ENCODE results near the gene GTF2F2.
"Not testable (repeated sequence)": the region's sequence is repeated elsewhere in the genome, so short reads cannot be mapped to it uniquely, and the experiment has no call there.

GTF2F2 gene

DNA sequence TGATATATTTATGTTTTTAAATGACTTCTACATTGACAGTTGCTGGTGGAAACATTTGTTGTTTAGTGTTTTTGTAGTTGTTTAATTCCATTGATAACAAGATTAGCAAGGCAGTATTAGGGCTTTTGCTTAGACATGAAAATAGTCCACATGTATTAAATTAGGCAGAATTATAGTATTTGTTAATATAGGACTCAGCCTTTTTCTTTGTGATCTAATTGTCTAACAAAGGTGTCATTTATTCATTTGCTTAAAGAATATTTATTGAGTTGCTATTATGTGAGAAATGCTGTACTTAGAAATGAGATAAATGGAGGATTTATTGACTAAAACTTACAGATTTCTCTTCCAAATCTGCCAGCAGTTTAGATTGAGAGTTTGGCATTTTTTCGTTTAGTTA is 122.2 kb downstream of the GTF2F2 start:
- Histone ChIP-seq H2AFZ (ENCODE audit: low read length) (no peak overlapping the region), H2BK12ac (ENCODE audit: low read length) (no peak overlapping the region), H2AK5ac (ENCODE audit: low read depth, low read length) (no peak overlapping the region), H4K91ac (ENCODE audit: low read depth, low read length, poor library complexity) (no peak overlapping the region), H3K18ac (ENCODE audit: low read length) (no peak overlapping the region), H3K27me3 (ENCODE audit: control insufficient read depth in 3 of 3, insufficient read depth in 3 of 3, low read depth in 1 of 3, low read length in 3 of 3) (no peaks in the 10 kb centered on the region), H3K4me1 (ENCODE audit: control insufficient read depth in 2 of 2, insufficient read depth in 1 of 2, low read depth in 1 of 2, low read length in 2 of 2) (no peaks in the 10 kb centered on the region), H3K4me3 (ENCODE audit: low read length in 2 of 2) (no peak overlapping the region), H3K27ac (replicated peaks; ENCODE audit: low read length) (no peak overlapping the region), H2BK5ac (ENCODE audit: low read length) (no peak overlapping the region), H3K9ac (ENCODE audit: low read depth, low read length, poor library complexity) (no peak overlapping the region), H2BK120ac (ENCODE audit: low read depth, low read length) (no peak overlapping the region), H2BK15ac (ENCODE audit: low read length) (no peak overlapping the region), H3K4me2 (ENCODE audit: insufficient read depth, low read length, poor library complexity, severe bottlenecking) (no peak overlapping the region), H3K79me1 (ENCODE audit: low read depth, low read length) (no peaks in the 10 kb centered on the region), H3K9me3 (replicated peaks in 1 of 2; ENCODE audit: control insufficient read depth in 2 of 2, insufficient read depth in 1 of 2, low read depth in 1 of 2, low read length in 2 of 2) (no peaks in the 10 kb centered on the region), H4K8ac (ENCODE audit: low read depth, low read length) (no peak overlapping the region), H3K36me3 (replicated peaks in 1 of 2; ENCODE audit: control insufficient read depth in 2 of 2, insufficient read depth in 2 of 2, low read length in 2 of 2) (no peaks in the 10 kb centered on the region), H3K14ac (ENCODE audit: low read length) (no peak overlapping the region), H3K23ac (ENCODE audit: low read depth, low read length, poor library complexity) (no peak overlapping the region), H3K4ac (ENCODE audit: low read length) (no peak overlapping the region)
- no CpG with 5 or more reads among the region's 1 CpG for WGBS, 2 donors (ENCODE audit: extremely low coverage in 2 of 2, insufficient read length in 2 of 2, insufficient replicate concordance in 1 of 2)
- no peak for DNase-seq (ENCODE audit: low spot score)

- DNase-seq (ENCODE audit: low spot score): no peak
- H3K4me3 ChIP-seq (ENCODE audit: low read length in 2 of 2): no peak overlapping the region
- H2BK5ac ChIP-seq (ENCODE audit: low read length): no peak overlapping the region
- no peak overlapping the region for H4K8ac ChIP-seq (ENCODE audit: low read depth, low read length)
- H3K36me3 ChIP-seq (replicated peaks in 1 of 2; ENCODE audit: control insufficient read depth in 2 of 2, insufficient read depth in 2 of 2, low read length in 2 of 2): no peaks in the 10 kb centered on the region
- no peak overlapping the region for H3K18ac ChIP-seq (ENCODE audit: low read length)
- H2BK12ac ChIP-seq (ENCODE audit: low read length): no peak overlapping the region
- H3K14ac ChIP-seq (ENCODE audit: low read length): no peak overlapping the region
- no peak overlapping the region for H3K4me2 ChIP-seq (ENCODE audit: insufficient read depth, low read length, poor library complexity, severe bottlenecking)
- WGBS, 2 donors (ENCODE audit: extremely low coverage in 2 of 2, insufficient read length in 2 of 2, insufficient replicate concordance in 1 of 2): no CpG with 5 or more reads among the region's 8 CpGs
- no peak overlapping the region for H2AK5ac ChIP-seq (ENCODE audit: low read depth, low read length)
- no peaks in the 10 kb centered on the region for H3K79me1 ChIP-seq (ENCODE audit: low read depth, low read length)
- H3K23ac ChIP-seq (ENCODE audit: low read depth, low read length, poor library complexity): no peak overlapping the region
- H3K27me3 ChIP-seq (ENCODE audit: control insufficient read depth in 3 of 3, insufficient read depth in 3 of 3, low read depth in 1 of 3, low read length in 3 of 3): no peaks in the 10 kb centered on the region
- H3K9me3 ChIP-seq (replicated peaks in 1 of 2; ENCODE audit: control insufficient read depth in 2 of 2, insufficient read depth in 1 of 2, low read depth in 1 of 2, low read length in 2 of 2): no peaks in the 10 kb centered on the region
- no peak overlapping the region for H2BK120ac ChIP-seq (ENCODE audit: low read depth, low read length)
- H4K91ac ChIP-seq (ENCODE audit: low read depth, low read length, poor library complexity): no peak overlapping the region
- no peak overlapping the region for H3K4ac ChIP-seq (ENCODE audit: low read length)
- H3K9ac ChIP-seq (ENCODE audit: low read depth, low read length, poor library complexity): no peak overlapping the region
- no peaks in the 10 kb centered on the region for H3K4me1 ChIP-seq (ENCODE audit: control insufficient read depth in 2 of 2, insufficient read depth in 1 of 2, low read depth in 1 of 2, low read length in 2 of 2)
- H2AFZ ChIP-seq (ENCODE audit: low read length): no peak overlapping the region
- H2BK15ac ChIP-seq (ENCODE audit: low read length): no peak overlapping the region
- H3K27ac ChIP-seq (replicated peaks; ENCODE audit: low read length): no peak overlapping the region
Observed at GRCh38 chr13:45243077-45243476, 122.8 kb downstream of the GTF2F2 start.

DNA sequence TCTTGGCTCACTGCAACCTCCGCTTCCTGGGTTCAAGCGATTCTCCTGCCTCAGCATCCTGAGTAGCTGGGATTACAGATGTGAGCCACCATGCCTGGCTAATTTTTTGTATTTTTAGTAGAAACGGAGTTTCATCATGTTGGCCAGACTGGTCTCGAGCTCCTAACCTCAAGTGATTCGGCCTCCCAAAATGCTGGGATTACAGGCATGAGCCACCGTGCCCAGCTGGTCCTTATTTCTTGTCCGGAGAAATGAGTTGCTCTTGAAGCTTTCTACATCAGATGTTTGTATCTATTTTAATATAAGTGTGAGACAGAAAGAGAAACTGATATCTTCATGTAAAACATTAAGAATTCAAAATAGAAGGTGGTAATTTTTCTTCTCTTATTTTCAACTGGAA is 124.4 kb downstream of the GTF2F2 start:
- not testable (repeated sequence) for H3K23ac ChIP-seq (ENCODE audit: low read depth, low read length, poor library complexity); H2BK12ac ChIP-seq (ENCODE audit: low read length); H2BK120ac ChIP-seq (ENCODE audit: low read depth, low read length); H3K4me2 ChIP-seq (ENCODE audit: insufficient read depth, low read length, poor library complexity, severe bottlenecking); H4K91ac ChIP-seq (ENCODE audit: low read depth, low read length, poor library complexity); H2AFZ ChIP-seq (ENCODE audit: low read length); H3K79me1 ChIP-seq (ENCODE audit: low read depth, low read length); H3K27me3 ChIP-seq (ENCODE audit: control insufficient read depth in 3 of 3, insufficient read depth in 3 of 3, low read depth in 1 of 3, low read length in 3 of 3); DNase-seq (ENCODE audit: low spot score); H3K36me3 ChIP-seq (replicated peaks in 1 of 2; ENCODE audit: control insufficient read depth in 2 of 2, insufficient read depth in 2 of 2, low read length in 2 of 2); H2AK5ac ChIP-seq (ENCODE audit: low read depth, low read length); H2BK5ac ChIP-seq (ENCODE audit: low read length); H3K4me1 ChIP-seq (ENCODE audit: control insufficient read depth in 2 of 2, insufficient read depth in 1 of 2, low read depth in 1 of 2, low read length in 2 of 2); H3K18ac ChIP-seq (ENCODE audit: low read length); H3K9me3 ChIP-seq (replicated peaks in 1 of 2; ENCODE audit: control insufficient read depth in 2 of 2, insufficient read depth in 1 of 2, low read depth in 1 of 2, low read length in 2 of 2); H3K9ac ChIP-seq (ENCODE audit: low read depth, low read length, poor library complexity); H2BK15ac ChIP-seq (ENCODE audit: low read length); H3K14ac ChIP-seq (ENCODE audit: low read length); H3K27ac ChIP-seq (replicated peaks; ENCODE audit: low read length); H3K4me3 ChIP-seq (ENCODE audit: low read length in 2 of 2); H4K8ac ChIP-seq (ENCODE audit: low read depth, low read length); H3K4ac ChIP-seq (ENCODE audit: low read length)
- no CpG with 5 or more reads among the region's 7 CpGs for WGBS, 2 donors (ENCODE audit: extremely low coverage in 2 of 2, insufficient read length in 2 of 2, insufficient replicate concordance in 1 of 2)

DNA sequence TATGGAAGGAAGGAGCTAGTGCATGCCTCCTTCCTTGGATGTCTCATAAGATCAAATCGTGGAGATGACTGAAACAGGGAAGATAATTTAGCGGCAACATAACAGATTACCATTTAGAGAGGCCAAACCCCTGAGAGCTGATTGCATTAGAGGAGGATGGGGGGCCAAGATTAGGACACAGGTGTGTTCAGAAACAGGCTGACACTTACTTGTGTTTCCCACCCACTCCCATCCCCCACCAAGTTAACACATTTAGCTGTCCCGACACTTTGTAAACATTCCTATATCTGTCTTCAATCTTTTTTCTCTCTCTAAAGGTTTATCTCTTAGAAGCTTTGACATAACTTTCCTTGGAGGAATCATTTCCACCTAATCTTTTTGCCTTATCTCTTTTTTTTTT is 129.4 kb downstream of the GTF2F2 start:
- Histone ChIP-seq H3K27ac (replicated peaks; ENCODE audit: low read length) (no peak overlapping the region), H3K4me3 (ENCODE audit: low read length in 2 of 2) (no peak overlapping the region), H3K79me1 (ENCODE audit: low read depth, low read length) (no peaks in the 10 kb centered on the region), H2BK15ac (ENCODE audit: low read length) (no peak overlapping the region), H3K36me3 (replicated peaks in 1 of 2; ENCODE audit: control insufficient read depth in 2 of 2, insufficient read depth in 2 of 2, low read length in 2 of 2) (peaks cover 4 to 19% of the 10 kb centered on the region in 2 donors), H2AK5ac (ENCODE audit: low read depth, low read length) (no peak overlapping the region), H3K27me3 (ENCODE audit: control insufficient read depth in 3 of 3, insufficient read depth in 3 of 3, low read depth in 1 of 3, low read length in 3 of 3) (no peaks in the 10 kb centered on the region), H4K91ac (ENCODE audit: low read depth, low read length, poor library complexity) (no peak overlapping the region), H3K4me2 (ENCODE audit: insufficient read depth, low read length, poor library complexity, severe bottlenecking) (no peak overlapping the region), H2AFZ (ENCODE audit: low read length) (no peak overlapping the region), H3K18ac (ENCODE audit: low read length) (no peak overlapping the region), H3K23ac (ENCODE audit: low read depth, low read length, poor library complexity) (no peak overlapping the region), H2BK5ac (ENCODE audit: low read length) (no peak overlapping the region), H3K4me1 (ENCODE audit: control insufficient read depth in 2 of 2, insufficient read depth in 1 of 2, low read depth in 1 of 2, low read length in 2 of 2) (no peaks in the 10 kb centered on the region), H2BK120ac (ENCODE audit: low read depth, low read length) (no peak overlapping the region), H2BK12ac (ENCODE audit: low read length) (no peak overlapping the region), H4K8ac (ENCODE audit: low read depth, low read length) (no peak overlapping the region), H3K9me3 (replicated peaks in 1 of 2; ENCODE audit: control insufficient read depth in 2 of 2, insufficient read depth in 1 of 2, low read depth in 1 of 2, low read length in 2 of 2) (no peaks in the 10 kb centered on the region), H3K4ac (ENCODE audit: low read length) (no peak overlapping the region), H3K9ac (ENCODE audit: low read depth, low read length, poor library complexity) (no peak overlapping the region), H3K14ac (ENCODE audit: low read length) (no peak overlapping the region)
- WGBS, 2 donors (ENCODE audit: extremely low coverage in 2 of 2, insufficient read length in 2 of 2, insufficient replicate concordance in 1 of 2): no CpG with 5 or more reads among the region's 3 CpGs
- no peak for DNase-seq (ENCODE audit: low spot score)
